ENCODE measurements around the gene KCNN4. TPM values are rescaled to one million over a fixed set of nuclear protein-coding genes. Genes with fewer than 3 reads are reported as not detected.

The KCNN4 gene
- total RNA-seq, 1 experiment from 2014 or later: 29.7 TPM

GRCh38 chr19:43802216-43802951 is 21.6 kb upstream of the KCNN4 start, which contains the start of gene LYPD5:
Gene LYPD5 (minus strand): TSS chr19:43802447. CDS start chr19:43802380, 67 bp downstream.
- POLR2A ChIA-PET: no interaction called here
- no TSS peak for BruUV-seq (replicated peaks)
- CTCF ChIA-PET: no interaction called here
- H3K4me3 ChIP-seq (ENCODE audit: low read depth in 2 of 2, low read length in 2 of 2): no peak within 1 kb of the TSS
- no peaks in the 10 kb centered on the region for H3K9me3 ChIP-seq (ENCODE audit: control insufficient read depth, insufficient read depth, low read depth, low read length)
- DNase-seq (ENCODE audit: low read depth, low spot score): no peak
- intact Hi-C loops (cut with micrococcal nuclease; ENCODE audit: unreplicated experiment) (no loop called here), in situ Hi-C loops (cut with HindIII; ENCODE audit: low pct_unique_long_range_greater_than_20kb, low sequenced_read_pairs) (no loop called here)
- H3K36me3 ChIP-seq (ENCODE audit: control insufficient read depth, insufficient read depth, low read length): no peaks in the 10 kb centered on the region
- TF ChIP-seq POLR2AphosphoS5 (IDR thresholded peaks at IDR 0.05; ENCODE audit: low read depth, low read length) (no peak), REST (IDR thresholded peaks at IDR 0.05; ENCODE audit: insufficient read depth in 1 of 2, low read depth in 2 of 2, low read length in 1 of 2) (no peak), TCF7L2 (IDR thresholded peaks at IDR 0.05; ENCODE audit: low read depth, low read length) (no peak)
- TF ChIP-seq, protein P1, sequence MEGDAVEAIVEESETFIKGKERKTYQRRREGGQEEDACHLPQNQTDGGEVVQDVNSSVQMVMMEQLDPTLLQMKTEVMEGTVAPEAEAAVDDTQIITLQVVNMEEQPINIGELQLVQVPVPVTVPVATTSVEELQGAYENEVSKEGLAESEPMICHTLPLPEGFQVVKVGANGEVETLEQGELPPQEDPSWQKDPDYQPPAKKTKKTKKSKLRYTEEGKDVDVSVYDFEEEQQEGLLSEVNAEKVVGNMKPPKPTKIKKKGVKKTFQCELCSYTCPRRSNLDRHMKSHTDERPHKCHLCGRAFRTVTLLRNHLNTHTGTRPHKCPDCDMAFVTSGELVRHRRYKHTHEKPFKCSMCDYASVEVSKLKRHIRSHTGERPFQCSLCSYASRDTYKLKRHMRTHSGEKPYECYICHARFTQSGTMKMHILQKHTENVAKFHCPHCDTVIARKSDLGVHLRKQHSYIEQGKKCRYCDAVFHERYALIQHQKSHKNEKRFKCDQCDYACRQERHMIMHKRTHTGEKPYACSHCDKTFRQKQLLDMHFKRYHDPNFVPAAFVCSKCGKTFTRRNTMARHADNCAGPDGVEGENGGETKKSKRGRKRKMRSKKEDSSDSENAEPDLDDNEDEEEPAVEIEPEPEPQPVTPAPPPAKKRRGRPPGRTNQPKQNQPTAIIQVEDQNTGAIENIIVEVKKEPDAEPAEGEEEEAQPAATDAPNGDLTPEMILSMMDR (IDR thresholded peaks at IDR 0.05): no peak
- H3K27me3 ChIP-seq (ENCODE audit: control insufficient read depth, insufficient read depth, low read length): no peaks in the 10 kb centered on the region
- no peaks in the 10 kb centered on the region for H3K4me1 ChIP-seq (ENCODE audit: control insufficient read depth, insufficient read depth, low read length)
- no peak for ATAC-seq
- H3K27ac ChIP-seq (ENCODE audit: low read length): no peak within 1 kb of the TSS

DNA sequence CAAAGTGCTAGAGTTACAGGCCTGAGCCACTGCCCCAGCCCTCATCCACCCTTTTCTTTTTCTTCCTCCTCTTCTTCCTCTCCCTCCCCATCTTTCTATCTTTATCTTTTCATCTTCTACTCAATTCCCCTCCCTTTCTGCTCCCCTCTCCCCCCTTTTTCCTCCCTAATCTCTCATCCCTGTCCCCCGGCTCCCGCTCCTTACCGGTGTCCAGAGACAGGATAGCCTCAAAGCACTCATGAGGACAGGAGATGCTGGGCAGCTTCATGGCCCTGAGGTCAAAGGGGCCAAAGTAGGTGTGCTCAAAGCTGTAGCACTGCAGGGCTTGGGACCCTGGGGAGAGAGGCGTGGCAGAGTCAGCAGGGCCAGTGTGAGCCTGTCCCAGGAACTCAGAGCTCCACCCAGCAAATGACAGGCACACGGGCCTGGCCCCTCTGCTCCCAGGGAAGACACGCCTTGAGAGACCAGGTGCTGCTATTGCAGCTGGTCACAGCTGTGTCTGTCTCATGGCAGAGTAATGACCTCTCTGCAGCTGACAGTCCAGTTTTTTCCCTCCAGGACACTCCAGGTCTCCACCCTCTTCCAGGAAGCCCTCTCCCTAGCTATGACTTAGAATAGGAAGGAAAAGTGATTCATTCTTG is 18.8 kb upstream of the KCNN4 start:
- intact Hi-C loops (cut with micrococcal nuclease; ENCODE audit: unreplicated experiment): no loop called here
- DNase-seq (ENCODE audit: low read depth, low spot score): no peak
- Histone ChIP-seq H3K9me3 (ENCODE audit: control insufficient read depth, insufficient read depth, low read depth, low read length) (no peaks in the 10 kb centered on the region), H3K36me3 (ENCODE audit: control insufficient read depth, insufficient read depth, low read length) (no peaks in the 10 kb centered on the region), H3K4me1 (ENCODE audit: control insufficient read depth, insufficient read depth, low read length) (no peaks in the 10 kb centered on the region), H3K27me3 (ENCODE audit: control insufficient read depth, insufficient read depth, low read length) (no peaks in the 10 kb centered on the region), H3K4me3 (ENCODE audit: low read depth in 2 of 2, low read length in 2 of 2) (no peak overlapping the region), H3K27ac (ENCODE audit: low read length) (no peak overlapping the region)
- BruUV-seq (replicated peaks): no TSS peak
- no peak for ATAC-seq
- TF ChIP-seq SIN3A (IDR thresholded peaks at IDR 0.05; ENCODE audit: borderline replicate concordance, insufficient read depth, low read depth, low read length): no peak
- TF ChIP-seq TCF7L2 (IDR thresholded peaks at IDR 0.05; ENCODE audit: low read depth, low read length): no peak
- no peak for TF ChIP-seq POLR2AphosphoS5 (IDR thresholded peaks at IDR 0.05; ENCODE audit: low read depth, low read length)
- no peak for TF ChIP-seq REST (IDR thresholded peaks at IDR 0.05; ENCODE audit: insufficient read depth in 1 of 2, low read depth in 2 of 2, low read length in 1 of 2)
- TF ChIP-seq, protein P1 (IDR thresholded peaks at IDR 0.05): no peak
- in situ Hi-C loops (cut with HindIII; ENCODE audit: low pct_unique_long_range_greater_than_20kb, low sequenced_read_pairs): no loop called here
- CTCF ChIA-PET: interaction anchor here (0.6 to 0.8 kb wide), 2 partner anchors 9 to 174 kb away, joined by 3 to 4 read pairs; no protein-coding TSS in a partner anchor
- POLR2A ChIA-PET: no interaction called here
